Activated T-cell treated with anti-CD3 and anti-CD28 coated beads, Interleukin-2, amount 50 U/mL, for 48 hours (primary cell): Measurements from ENCODE around the gene KRTAP4-11.
"Not testable (repeated sequence)": the region's sequence is repeated elsewhere in the genome, so short reads cannot be mapped to it uniquely, and the experiment has no call there.

ENCODE experiments used
- DNase-seq, 2 experiments: peaks; one replicate each; pipeline ENCODE4 v3.0.0-alpha.2; 2020

KRTAP4-11 gene

DNA sequence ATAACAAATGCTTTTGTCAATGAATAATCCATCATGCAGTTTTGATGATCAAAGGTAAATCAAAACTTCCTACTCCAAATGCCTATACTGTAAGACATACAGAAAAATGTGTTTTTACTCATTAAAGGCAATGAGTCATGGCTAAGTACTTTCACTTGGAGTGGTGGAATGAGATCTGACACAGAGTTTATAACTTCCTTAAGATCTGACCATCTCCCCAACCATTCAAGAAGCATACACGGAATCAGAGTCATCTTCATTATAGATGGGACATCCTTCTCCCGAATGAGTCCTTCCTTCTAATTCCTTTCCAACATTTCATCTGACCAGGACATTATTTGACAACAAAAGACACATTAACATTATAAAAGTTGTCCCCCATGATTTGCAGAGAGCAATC lies 34.7 kb downstream of the KRTAP4-11 start:
- DNase-seq = not testable (repeated sequence)

DNA sequence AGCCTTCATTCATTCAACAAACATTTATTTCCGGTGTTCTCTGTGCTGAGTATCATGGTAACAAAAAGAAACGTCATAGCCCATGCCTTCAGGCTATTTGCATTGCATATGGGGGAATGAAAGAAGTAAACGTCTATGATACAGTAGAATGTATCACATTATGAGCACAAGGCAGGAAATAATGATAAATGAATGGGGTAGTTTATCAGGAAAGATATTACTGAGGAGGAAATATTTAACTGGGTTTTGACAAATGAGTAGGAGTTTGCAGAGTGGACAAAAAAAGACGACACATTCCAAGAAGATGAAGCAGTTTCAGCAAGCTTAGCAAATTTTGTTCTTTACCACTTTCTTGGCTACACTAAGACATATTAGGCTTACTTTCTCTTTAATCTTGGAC lies 35.5 kb downstream of the KRTAP4-11 start:
- DNase-seq = no peak

DNA sequence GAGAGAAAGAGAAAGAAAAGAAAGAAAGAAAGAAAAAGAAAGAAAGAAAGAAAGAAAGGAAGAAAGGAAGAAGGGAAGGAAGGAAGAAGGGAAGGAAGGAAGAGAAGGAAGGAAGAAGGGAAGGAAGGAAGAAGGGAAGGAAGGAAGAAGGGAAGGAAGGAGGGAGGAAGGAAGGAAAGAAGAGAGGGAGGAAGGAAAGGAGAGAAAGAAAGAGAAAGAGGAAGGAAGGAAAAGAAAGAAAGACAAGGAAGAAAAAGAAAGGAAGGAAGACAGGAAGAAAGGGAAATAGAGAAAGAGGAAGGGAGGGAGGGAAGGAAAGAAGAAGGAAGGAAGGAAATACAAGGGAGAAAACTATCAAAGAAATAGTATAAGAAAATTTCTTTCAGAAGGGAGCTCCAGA lies 41.4 kb downstream of the KRTAP4-11 start:
- no peak for DNase-seq

DNA sequence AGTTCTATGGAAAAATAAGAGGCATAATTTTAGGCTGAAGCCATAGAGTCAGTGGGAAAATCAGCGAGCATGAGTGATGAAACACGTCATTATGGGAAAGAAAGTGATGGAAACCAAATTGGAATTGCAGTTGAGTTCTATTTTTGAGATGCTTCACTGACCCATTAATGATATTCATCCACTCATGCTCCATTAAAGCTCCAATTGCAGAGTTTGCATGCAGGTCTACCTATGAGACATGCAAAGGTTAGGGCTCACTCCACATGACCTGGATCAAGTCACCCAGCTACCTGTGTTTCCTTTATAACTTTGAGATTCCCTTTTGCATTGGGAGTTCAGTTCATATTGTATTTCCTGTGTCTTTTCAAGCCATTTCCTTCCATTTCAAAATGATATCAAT lies 44.5 kb downstream of the KRTAP4-11 start:
- DNase-seq = no peak

DNA sequence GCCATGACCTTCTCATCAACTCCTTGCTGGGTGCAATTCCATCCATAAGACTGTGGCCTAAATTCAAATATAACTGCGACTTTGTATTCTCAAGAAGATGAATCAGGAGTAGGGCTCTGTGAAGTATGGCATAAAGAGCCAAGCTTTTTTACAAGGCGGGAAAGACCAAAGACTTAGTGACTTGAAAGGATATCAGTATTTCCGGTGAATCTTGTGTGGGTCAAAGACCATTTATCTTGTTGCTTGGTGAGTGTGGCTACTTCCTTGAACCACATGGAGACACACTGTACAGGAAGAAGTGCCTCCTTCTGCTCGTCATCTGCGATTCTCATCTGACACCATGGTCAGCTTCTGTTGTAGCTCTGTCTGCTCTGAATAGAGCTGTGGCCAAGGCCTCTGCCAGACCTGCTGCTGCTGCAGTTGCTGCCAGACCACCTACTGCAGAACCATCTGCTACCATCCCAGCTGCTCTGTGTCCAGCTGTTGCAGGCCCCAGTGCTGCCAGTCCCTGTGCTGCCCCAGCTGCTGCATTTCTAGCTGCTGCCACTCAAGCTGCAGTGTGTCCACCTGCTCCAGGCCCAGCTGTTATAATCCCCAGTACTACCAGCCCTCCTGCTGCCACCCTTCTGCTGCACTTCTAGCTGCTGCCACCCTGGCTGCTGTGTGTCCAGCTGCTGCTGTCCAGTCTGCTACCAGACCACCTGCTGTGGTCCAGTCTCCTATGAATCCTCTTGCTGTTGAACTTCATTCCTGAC lies 46.4 kb downstream of the KRTAP4-11 start:
- no peak for DNase-seq

DNA sequence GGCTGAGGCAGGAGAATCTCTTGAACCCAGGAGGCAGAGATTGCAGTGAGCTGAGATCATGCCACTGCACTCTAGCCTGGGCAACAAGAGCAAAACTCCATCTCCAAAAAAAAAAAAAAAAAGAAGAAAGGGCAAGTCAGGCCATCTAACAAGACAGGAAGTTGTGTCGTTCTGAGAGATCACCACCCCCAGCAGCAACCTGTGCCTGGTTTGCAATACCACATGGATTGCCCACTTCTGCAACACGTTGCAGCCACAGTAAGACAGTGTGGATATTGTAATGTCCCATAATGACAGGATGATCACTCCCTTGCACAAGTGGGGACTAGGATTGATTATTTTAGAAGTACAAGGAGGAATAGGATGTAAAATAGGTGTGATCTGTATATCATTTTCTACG lies 49.1 kb downstream of the KRTAP4-11 start:
- no peak for DNase-seq

DNA sequence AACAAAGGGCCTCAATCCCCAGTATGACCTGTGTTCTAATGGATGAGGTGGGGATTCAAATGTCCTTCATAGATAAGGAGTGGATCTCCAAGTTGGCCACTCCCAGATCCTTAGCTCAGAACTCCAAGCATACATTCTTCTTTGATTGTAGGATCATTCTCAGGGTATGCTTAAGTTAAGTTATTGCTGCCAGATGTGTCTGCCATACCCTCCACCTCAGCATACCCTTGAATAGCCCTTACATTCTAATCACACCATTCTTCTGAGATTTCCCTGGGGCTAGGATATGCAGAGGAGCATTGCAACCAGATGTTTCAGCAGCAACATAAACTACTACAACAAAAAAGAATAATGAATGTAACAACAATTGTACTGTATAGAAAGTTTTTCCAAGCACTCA lies 50.9 kb downstream of the KRTAP4-11 start:
- no peak for DNase-seq
